ENCODE measurements around the gene FAT2. TPM values are rescaled to one million over a fixed set of nuclear protein-coding genes. Genes with fewer than 3 reads are reported as not detected.
A peak's percentile ranks its signal among the peaks of the same experiment; 100 is the strongest.

FAT2 gene
- polyA plus RNA-seq (ENCODE audit: insufficient read depth in 1 of 5, insufficient read length in 5 of 5, low replicate concordance in 1 of 5) = under 1 TPM; 0.07 to 0.18 (median 0.10) TPM
- long read RNA-seq, donor 1 = 0 reads
- long read RNA-seq, donor 2 = 0 reads
- long read RNA-seq, donor 3 = 0 reads
- long read RNA-seq, donor 4 = 0 reads
- long read RNA-seq, donor 5 = 0 reads
- long read RNA-seq, donor 6 = 0 reads
- long read RNA-seq, donor 7 = 0 reads
- long read RNA-seq, donor 8 = 0 reads

- no peak for DNase-seq
Measured at GRCh38 chr5:151591144-151591819, at the start of gene FAT2. FAT2 (minus strand) TSS chr5:151591331; CDS start chr5:151568931, 22,400 bp downstream.

GRCh38 chr5:151638619-151639018 lies 47.5 kb upstream of the FAT2 start:
- DNase-seq = no peak

GRCh38 chr5:151637676-151638075 lies 46.5 kb upstream of the FAT2 start:
- DNase-seq = no peak

GRCh38 chr5:151633892-151634291 lies 42.8 kb upstream of the FAT2 start:
- DNase-seq = no peak

GRCh38 chr5:151632941-151633340 lies 41.8 kb upstream of the FAT2 start:
- DNase-seq = no peak

GRCh38 chr5:151632524-151632923 lies 41.4 kb upstream of the FAT2 start:
- peak in 1 of 2 donors; percentile 12 for DNase-seq

- no peak for DNase-seq
Measured at GRCh38 chr5:151631941-151632340, 40.8 kb upstream of the FAT2 start.

- no peak for DNase-seq
Measured at GRCh38 chr5:151630088-151630487, 39.0 kb upstream of the FAT2 start.

- no peak for DNase-seq
Measured at GRCh38 chr5:151628112-151628823, 37.1 kb upstream of the FAT2 start.

- DNase-seq = no peak
Measured at GRCh38 chr5:151627650-151628049, 36.5 kb upstream of the FAT2 start.

GRCh38 chr5:151625285-151625684 lies 34.2 kb upstream of the FAT2 start:
- DNase-seq = no peak

- DNase-seq = no peak
Measured at GRCh38 chr5:151624476-151624875, 33.3 kb upstream of the FAT2 start.

GRCh38 chr5:151622367-151623088 lies 31.4 kb upstream of the FAT2 start:
- no peak for DNase-seq

GRCh38 chr5:151620461-151620840 lies 29.3 kb upstream of the FAT2 start:
- DNase-seq = no peak

GRCh38 chr5:151619812-151620460 lies 28.8 kb upstream of the FAT2 start:
- no peak for DNase-seq

GRCh38 chr5:151618907-151619306 lies 27.8 kb upstream of the FAT2 start:
- no peak for DNase-seq

GRCh38 chr5:151617841-151618710 lies 26.9 kb upstream of the FAT2 start:
- DNase-seq = no peak

- no peak for DNase-seq
Measured at GRCh38 chr5:151617383-151617840, 26.3 kb upstream of the FAT2 start.

- no peak for DNase-seq
Measured at GRCh38 chr5:151615431-151615830, 24.3 kb upstream of the FAT2 start.

GRCh38 chr5:151614565-151614964 lies 23.4 kb upstream of the FAT2 start:
- DNase-seq = no peak
